Stomach smooth muscle (tissue), 2 donors: ENCODE measurements around the gene TFF2.

Experiments used
- H3K27ac ChIP-seq: one replicate; pipeline ENCODE4 v1.7.0; 2013; ENCODE audit warnings: mild to moderate bottlenecking, low read length, inconsistent platforms
- H3K27me3 ChIP-seq, 2 donors: one replicate each; pipeline ENCODE4 v1.7.0; 2013; ENCODE audit warnings: low read length in 2 of 2; ENCODE audit not compliant: insufficient read depth in 2 of 2, control insufficient read depth in 1 of 2
- H3K36me3 ChIP-seq, 2 donors: one replicate each; pipeline ENCODE4 v1.7.0; 2013; ENCODE audit warnings: low read length in 2 of 2; ENCODE audit not compliant: control insufficient read depth in 2 of 2, insufficient read depth in 2 of 2
- H3K4me1 ChIP-seq: one replicate; pipeline ENCODE4 v1.7.0; 2013; ENCODE audit warnings: low read length; ENCODE audit not compliant: control insufficient read depth, insufficient read depth
- H3K4me3 ChIP-seq, 2 donors: one replicate each; pipeline ENCODE4 v1.7.0; 2013; ENCODE audit warnings: low read length in 2 of 2
- H3K9ac ChIP-seq, 2 donors: one replicate each; pipeline ENCODE4 v1.7.0; 2013; ENCODE audit warnings: low read length in 2 of 2, mild to moderate bottlenecking in 1 of 2
- H3K9me3 ChIP-seq, 2 donors: one replicate each; pipeline ENCODE4 v1.7.0; 2013; ENCODE audit warnings: low read length in 2 of 2; ENCODE audit not compliant: control insufficient read depth in 2 of 2
- donor health status: healthy.
- donor health status: Pancreatic carcinoma.

Gene TFF2

DNA sequence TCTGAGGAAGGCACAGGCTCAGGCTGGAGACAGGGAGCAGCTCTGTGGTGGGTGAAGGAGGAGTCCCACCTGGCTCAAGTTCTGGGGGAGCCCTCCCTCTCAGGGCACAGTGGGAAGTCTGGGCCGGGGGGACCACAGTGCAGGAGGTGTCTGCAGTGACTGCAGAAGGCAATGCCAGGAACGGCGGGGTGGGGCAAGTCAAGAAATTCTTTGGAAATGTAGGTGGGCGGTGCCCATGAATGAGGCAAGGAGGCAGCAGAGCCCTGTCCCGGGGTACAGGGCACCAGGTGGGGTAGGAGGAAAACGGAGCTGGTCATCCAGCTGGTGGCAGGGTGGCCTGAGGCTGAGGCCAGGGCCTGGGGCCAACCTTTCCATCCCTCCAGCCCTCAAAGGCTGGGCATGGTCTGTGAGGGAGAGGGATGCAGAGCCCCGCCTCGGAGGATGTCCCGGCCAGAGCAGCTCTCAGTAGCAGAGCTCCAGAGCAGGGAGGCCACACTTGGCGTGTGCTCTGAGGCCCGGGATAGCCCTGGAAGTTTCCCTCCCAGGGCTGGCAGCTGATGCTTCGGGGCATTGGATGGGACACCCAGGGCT is 40.3 kb downstream of the TFF2 start:
- H3K9me3 ChIP-seq, result no peaks in the 10 kb centered on the region
- no peak overlapping the region for H3K27ac ChIP-seq
- H3K9ac ChIP-seq, result no peak overlapping the region
- H3K4me3 ChIP-seq, result no peak overlapping the region
- peaks cover 19 to 20% of the 10 kb centered on the region in 2 donors for H3K27me3 ChIP-seq
- H3K4me1 ChIP-seq, result peaks cover 6% of the 10 kb centered on the region
- H3K36me3 ChIP-seq, result no peaks in the 10 kb centered on the region

DNA sequence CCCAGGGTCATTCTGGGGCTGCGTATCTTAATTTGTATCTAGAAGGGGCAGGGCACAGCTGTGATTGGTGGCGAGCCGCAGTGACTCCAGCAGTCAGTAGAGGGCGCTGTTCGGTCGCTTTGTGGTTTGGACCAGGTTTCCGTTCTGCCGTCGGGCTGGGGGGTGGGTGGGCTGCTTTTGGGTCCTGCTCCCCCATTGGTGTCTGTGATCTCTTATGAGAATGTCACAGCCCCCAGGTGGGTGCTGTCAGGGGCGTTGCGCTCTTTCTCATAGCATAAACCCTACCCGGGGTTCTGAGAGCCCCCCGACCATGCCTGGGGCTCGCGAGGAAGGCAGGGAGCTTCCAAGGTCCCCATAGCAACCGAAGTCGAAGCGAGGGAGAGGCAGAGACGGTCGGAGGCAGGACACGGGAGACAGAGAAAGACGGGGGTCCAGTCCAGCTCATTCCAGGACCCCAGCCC is 41.0 kb downstream of the TFF2 start:
- Histone ChIP-seq H3K9me3 (no peaks in the 10 kb centered on the region), H3K27ac (no peak overlapping the region), H3K4me3 (no peak overlapping the region), H3K27me3 (peaks cover 19 to 20% of the 10 kb centered on the region in 2 donors), H3K9ac (no peak overlapping the region), H3K4me1 (peaks cover 6% of the 10 kb centered on the region), H3K36me3 (no peaks in the 10 kb centered on the region)

DNA sequence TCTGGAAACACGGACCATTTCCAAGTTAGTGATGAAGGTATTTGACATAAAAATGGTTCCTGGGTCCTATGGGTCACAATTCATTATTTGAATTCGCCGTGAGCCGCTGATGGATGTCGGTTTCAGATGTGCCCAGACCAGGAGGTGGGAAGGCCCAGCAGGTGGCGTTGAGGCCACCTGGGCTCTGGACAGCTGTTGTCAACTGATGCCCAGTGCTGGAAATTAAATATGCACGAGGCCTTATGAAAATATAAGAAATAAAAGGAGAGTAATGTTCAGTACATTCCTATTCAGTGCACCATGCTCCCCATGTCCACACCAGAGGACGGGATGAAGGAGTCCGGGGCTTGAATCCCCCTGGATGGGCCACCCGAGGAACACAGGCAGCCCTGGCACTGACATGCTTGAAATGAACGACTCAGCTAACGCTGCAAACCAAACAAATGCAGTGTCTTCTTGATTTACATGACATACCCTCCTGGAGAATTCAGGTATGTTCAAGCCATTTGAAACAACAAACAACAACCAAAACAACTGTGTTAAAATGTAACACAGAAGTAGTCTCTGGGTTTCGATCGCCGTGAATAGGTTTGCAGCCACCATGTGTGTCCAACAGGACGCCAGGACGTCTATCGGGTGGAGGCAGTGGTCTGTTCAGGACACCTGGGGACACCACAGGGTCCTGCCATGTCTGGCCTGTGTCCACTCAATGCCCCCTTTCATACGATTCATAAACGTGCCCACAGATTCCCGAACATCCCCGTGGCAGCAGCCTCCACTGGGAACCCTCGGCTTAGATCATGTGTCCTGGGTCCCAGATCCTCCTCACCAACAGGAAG is 41.7 kb downstream of the TFF2 start:
- Histone ChIP-seq H3K9ac (no peak overlapping the region), H3K27me3 (peaks cover 19 to 20% of the 10 kb centered on the region in 2 donors), H3K4me3 (no peak overlapping the region), H3K4me1 (peaks cover 6% of the 10 kb centered on the region), H3K9me3 (no peaks in the 10 kb centered on the region), H3K27ac (no peak overlapping the region), H3K36me3 (no peaks in the 10 kb centered on the region)

DNA sequence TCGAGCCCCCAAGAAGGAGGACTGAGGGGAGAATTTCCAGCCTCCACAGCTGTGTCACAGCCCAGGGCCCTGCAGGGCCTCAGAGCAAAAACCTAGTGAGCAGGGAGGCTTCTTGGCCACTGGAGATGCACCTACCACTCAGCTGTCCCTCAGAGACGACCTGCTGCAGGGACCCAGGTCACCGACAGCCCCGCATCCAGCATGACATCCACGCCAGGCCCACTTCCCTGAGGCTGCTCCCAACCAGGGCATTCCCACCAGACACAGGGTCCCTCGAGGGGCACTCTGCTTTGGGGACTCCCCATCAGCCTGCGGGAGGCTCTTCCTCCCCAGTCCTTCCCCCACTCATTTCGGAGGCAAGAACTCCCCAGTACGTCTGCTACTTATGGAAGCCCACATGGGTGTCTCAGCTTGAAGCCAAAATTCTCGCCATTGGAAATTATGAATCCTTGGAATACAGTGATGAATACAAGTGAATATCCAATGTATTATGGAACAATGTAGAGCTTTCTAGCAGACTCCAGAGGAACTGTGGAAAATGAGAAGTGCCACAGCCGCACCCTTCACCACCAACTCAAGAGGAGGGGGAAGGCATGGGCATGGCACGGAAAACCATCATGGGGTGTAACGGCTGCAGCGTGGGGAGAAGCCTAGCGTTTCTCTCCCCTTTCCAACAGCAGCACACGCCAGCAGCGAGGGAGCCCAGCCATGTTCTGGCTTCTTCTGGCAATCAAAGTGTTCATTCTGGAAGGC is 42.5 kb downstream of the TFF2 start:
- no peaks in the 10 kb centered on the region for H3K9me3 ChIP-seq
- H3K9ac ChIP-seq, result no peak overlapping the region
- H3K4me1 ChIP-seq, result peaks cover 6% of the 10 kb centered on the region
- peaks cover 19 to 20% of the 10 kb centered on the region in 2 donors for H3K27me3 ChIP-seq
- no peak overlapping the region for H3K4me3 ChIP-seq
- H3K27ac ChIP-seq, result no peak overlapping the region
- H3K36me3 ChIP-seq, result no peaks in the 10 kb centered on the region

DNA sequence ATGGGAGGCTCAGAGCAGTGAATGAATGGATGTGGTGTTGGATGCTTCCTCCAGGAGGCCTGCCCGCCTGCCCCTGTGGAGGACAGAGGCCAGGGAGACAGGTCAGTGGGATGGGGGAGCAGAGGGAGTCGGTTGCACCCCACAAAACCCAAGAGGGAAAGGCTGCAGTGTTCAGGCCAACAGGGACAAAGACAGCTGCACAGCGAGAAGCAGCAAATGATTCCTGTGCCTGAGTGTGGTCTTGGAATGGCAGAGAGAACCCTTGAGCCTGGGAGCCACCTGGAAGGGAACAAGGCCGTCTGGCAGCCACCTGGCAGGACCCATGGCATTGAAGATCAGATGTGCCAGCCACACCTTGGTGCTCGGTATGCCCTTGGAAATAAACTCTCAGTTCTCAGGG is 43.7 kb downstream of the TFF2 start:
- peaks cover 6% of the 10 kb centered on the region for H3K4me1 ChIP-seq
- H3K27ac ChIP-seq, result no peak overlapping the region
- H3K9ac ChIP-seq, result no peak overlapping the region
- peaks cover 19 to 20% of the 10 kb centered on the region in 2 donors for H3K27me3 ChIP-seq
- no peaks in the 10 kb centered on the region for H3K36me3 ChIP-seq
- H3K9me3 ChIP-seq, result no peaks in the 10 kb centered on the region
- H3K4me3 ChIP-seq, result no peak overlapping the region

DNA sequence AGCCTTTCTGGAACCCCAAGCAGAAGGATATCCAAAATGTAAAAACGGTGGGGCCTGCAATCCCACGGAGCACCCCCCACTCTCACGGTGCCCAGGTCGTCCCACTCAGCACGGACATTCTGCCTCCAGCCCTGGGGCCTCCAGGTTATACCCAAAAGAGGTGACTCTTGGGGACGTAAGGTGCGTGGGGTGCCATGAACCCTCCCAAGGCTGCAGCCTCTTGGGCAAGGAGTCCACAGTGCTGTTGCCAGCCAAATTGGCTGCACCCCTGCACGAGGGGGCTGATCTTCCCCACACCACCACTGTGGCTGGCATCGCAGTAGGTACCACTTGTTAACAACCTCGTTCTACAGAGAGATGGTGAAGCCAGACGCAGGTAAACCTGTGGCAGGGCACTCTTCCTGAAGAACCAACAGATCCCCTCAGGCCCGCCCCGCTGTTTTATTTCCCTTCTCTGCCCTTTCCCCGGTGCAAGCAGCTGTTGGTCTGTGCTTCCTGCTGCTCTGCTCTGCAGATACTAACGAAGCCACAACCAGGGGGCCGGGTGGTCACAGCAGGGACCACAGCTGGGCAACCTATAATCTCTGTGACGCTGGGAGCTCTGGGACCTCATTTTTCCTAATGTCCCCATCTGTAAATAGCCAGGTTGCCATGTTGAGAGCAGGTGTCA is 44.3 kb downstream of the TFF2 start:
- H3K4me1 ChIP-seq, result peaks cover 6% of the 10 kb centered on the region
- peaks cover 19 to 20% of the 10 kb centered on the region in 2 donors for H3K27me3 ChIP-seq
- H3K4me3 ChIP-seq, result no peak overlapping the region
- H3K27ac ChIP-seq, result no peak overlapping the region
- no peaks in the 10 kb centered on the region for H3K36me3 ChIP-seq
- no peak overlapping the region for H3K9ac ChIP-seq
- H3K9me3 ChIP-seq, result no peaks in the 10 kb centered on the region

DNA sequence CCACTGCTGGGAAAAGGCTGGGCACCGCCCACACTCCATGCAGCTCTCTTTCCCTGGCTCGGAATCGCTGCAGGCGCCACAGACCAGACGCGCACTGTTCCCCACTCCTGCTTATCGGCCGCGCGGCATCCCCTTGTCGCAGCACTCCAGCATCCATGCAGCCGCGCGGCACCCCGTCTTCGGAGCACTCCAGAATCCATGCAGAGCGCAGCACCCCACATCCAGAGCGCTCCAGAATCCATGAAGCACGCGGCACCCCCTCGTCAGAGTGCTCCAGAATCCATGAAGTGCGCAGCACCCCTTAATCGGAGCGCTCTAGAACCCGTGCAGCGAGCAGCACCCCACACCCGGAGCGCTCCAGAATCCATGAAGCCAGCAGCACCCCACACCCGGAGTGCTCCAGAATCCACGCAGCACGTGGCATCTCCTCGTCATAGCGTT is 45.1 kb downstream of the TFF2 start:
- Histone ChIP-seq H3K27ac (no peak overlapping the region), H3K36me3 (no peaks in the 10 kb centered on the region), H3K27me3 (peaks cover 19 to 20% of the 10 kb centered on the region in 2 donors), H3K9me3 (no peaks in the 10 kb centered on the region), H3K4me3 (no peak overlapping the region), H3K9ac (no peak overlapping the region), H3K4me1 (peaks cover 6% of the 10 kb centered on the region)

DNA sequence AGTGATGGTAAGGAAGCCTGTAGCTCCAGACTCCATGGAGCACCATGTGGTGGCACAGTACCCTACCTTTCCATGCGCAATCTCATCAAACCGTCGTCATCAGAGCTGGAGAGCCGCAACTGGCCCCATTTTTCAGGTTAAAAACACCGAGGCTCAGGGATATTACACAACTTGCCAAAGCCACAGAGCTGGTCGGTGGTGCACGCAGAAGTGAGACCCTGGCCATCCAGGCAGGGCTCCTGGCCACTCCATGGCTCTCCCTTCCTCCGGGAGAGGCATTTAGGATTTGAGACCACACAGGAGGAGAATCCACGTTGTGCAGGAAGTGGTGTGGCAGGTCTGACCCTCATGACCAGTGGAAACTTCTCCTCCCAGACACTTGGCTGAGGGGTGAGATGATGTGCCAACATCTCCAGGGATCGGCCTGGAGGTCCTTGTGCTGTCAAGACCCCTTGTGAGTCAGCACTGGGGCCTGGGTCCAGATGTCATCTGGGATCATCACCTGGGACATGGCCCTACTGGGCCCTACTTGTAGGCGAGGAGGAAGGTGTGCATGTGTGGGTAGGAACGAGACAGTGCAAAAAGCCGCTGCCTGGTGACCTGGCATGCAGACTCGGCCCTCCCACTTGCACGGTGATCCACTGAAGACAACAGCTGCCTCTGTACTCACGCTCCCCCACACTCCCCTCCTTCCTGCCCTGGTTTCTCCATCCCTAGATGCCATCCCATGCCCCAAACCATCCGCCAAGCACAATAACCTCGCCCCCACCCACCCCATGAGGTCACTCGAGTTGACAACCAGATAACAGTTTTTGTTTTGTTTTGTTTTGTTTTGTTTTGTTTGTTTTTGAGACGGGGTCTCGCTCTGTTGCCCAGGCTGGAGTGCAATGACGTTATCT is 46.0 kb downstream of the TFF2 start:
- Histone ChIP-seq H3K4me3 (no peak overlapping the region), H3K27me3 (peaks cover 16 to 20% of the 10 kb centered on the region in 2 donors), H3K9me3 (no peaks in the 10 kb centered on the region), H3K27ac (no peak overlapping the region), H3K36me3 (no peaks in the 10 kb centered on the region), H3K4me1 (peaks cover 5% of the 10 kb centered on the region), H3K9ac (no peak overlapping the region)

DNA sequence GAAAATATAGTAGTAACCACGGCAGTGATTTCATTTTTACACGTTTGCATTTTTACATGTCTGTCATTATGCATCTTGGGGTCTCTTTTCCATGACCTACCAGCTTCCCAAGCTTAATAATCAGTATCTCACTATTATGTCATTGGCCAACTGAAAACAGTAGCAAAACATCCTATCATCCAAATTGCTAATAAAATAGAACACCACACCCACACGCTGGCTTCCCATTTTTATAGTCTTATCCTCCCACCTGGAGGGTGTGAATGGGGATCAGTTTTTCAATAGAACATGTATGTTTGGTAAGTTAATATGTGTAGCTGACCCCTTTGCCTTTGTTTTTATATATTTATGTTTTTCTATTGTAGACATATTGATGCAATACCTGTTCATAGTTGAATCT is 47.4 kb downstream of the TFF2 start:
- Histone ChIP-seq H3K9me3 (no peaks in the 10 kb centered on the region), H3K27ac (no peak overlapping the region), H3K4me3 (no peak overlapping the region), H3K27me3 (peaks cover 13 to 15% of the 10 kb centered on the region in 2 donors), H3K4me1 (no peaks in the 10 kb centered on the region), H3K36me3 (no peaks in the 10 kb centered on the region), H3K9ac (no peak overlapping the region)
